ENCODE data around the gene SLK.

DNA sequence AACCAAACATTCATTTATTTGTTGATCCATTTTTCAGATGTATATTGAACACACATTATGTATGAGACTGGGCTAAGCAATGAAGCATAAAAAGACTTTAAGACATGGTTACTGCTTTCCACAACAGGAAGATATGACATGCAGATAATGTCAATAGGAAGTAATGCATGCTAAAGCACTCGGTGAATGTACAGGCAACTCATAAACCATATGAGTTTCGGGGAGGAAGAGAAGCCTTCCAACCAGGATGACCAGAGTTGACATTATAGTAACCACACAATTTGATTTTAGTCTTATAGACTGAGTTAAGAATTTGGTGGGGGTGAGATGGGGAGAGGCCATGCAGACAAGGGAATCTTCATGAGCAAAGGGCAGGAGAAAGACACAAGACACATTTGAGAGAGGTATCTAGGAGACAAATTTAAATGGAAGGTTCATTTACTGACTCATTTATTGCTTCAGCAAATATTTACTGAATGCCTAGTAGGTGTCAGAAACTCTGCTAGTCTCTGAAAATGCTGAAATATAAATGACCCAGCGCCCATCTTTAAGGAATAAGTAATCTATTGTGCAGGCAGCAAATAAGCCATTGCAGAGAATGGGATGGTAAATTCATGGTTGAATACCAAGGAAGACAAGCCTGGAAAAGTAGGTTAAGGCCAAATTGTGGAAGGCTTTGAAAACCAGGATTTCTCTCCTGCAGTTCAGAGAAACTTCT lies 19.0 kb upstream of the SLK start:
- TF ChIP-seq, protein P1, sequence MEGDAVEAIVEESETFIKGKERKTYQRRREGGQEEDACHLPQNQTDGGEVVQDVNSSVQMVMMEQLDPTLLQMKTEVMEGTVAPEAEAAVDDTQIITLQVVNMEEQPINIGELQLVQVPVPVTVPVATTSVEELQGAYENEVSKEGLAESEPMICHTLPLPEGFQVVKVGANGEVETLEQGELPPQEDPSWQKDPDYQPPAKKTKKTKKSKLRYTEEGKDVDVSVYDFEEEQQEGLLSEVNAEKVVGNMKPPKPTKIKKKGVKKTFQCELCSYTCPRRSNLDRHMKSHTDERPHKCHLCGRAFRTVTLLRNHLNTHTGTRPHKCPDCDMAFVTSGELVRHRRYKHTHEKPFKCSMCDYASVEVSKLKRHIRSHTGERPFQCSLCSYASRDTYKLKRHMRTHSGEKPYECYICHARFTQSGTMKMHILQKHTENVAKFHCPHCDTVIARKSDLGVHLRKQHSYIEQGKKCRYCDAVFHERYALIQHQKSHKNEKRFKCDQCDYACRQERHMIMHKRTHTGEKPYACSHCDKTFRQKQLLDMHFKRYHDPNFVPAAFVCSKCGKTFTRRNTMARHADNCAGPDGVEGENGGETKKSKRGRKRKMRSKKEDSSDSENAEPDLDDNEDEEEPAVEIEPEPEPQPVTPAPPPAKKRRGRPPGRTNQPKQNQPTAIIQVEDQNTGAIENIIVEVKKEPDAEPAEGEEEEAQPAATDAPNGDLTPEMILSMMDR (IDR thresholded peaks at IDR 0.05; ENCODE audit: insufficient read depth, low read depth, low read length) = no peak
- TF ChIP-seq EZH2 (IDR thresholded peaks at IDR 0.05; ENCODE audit: insufficient read depth, low read length) = no peak
